SHP77 treated with DMSO at 0.1 percent for 48 hours (cell line): ENCODE results near the gene POFUT2.

Experiments
- DNase-seq: peaks from one replicate; lab custom pipeline; 2025; lab: John Stamatoyannopoulos, UW

Gene POFUT2

DNA sequence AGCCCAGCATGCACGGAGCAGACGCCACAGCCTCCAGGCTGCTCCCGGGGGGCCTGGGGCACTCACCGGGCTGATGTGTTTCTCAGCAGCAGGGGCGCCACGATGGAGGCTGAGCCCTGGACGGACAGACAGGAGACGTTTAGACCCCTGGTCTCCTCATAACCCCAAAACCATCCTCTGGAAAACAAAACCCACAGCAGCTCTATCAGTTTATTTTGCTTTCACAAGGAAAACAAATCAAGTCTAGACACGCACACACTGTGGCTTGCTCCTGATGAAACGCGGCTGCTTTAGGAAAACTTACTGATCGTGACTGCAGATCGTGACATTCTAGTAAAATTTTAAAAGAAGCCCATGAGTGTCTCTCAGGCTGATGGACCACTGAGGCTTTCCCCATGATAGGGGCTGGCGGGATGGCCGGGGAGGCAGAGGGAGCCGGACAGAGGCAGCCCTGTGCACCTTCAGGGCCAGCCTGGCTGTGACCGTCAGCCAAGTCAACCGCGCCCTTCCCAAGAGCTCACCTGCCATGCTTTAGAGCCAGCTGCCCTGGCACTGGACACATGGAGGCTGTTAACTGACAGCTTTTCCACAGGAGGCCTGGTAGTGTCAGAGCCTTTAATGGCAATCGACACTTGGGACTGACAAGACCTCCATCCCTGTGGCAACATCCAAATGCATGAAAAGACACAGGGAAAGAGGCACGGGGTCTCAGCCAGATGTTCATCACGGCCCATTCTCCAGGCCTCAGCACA, 5.2 kb downstream of the POFUT2 start:
- no peak for DNase-seq

DNA sequence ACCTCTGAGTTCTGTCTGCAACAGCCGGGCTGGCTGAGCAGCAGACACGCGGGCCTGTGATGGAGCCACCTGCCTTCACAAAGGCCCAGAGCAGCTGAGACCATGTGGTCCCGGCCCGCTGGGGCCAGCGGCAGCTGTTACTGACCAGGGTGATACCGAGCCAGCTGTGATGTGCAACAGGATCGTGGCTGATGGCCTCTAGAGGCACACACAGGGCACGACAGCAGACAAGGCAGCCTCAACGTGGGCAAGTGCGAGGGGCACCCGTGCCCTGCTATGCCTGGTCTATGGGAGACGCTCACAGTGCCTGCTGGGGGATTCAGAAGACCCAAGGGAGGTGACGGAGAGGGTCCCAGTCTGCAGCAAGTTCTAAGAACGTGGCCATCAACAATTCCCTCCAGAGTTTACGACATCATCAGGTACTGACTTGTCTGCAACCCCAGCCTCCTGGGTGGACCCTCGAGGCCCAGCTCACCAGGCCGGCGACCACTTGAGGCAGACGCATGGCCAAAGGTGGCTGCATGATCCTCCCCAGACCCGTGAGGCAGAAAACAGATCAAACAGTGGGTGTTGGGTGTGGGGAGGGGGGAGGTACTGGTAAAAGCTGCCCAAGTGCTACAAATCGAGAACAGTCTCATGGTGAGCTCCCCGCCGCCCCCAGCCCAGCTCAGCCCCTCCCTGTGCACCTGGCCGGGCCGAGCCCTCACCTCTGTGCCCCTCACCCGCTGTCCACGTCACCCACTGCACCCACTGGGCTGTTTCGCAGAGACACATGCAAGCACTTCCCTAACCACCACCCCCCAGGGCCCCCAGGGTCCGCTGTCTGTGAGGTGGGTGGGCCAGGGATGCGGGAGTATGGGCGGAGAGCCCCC, 6.0 kb downstream of the POFUT2 start:
- DNase-seq, result no peak

DNA sequence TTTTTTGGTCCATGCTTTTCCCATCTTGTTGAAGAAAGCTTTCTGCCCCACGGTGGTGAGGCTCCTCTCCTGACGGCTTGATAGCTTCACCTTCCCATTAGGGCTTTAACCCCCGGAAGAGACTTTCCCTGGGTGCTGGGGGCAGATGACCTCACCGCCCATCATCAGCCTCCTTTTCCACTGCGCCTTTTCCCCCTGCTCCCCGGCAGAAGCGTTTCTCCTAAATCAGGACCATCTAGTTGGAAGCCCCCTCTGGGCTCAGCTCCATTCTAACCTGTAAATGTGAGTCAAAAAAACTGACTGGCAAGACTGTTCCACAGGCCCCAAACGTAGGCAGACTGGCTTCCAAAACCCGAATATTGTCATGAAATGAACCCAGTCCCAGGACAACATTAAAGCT, 6.7 kb downstream of the POFUT2 start:
- no peak for DNase-seq

DNA sequence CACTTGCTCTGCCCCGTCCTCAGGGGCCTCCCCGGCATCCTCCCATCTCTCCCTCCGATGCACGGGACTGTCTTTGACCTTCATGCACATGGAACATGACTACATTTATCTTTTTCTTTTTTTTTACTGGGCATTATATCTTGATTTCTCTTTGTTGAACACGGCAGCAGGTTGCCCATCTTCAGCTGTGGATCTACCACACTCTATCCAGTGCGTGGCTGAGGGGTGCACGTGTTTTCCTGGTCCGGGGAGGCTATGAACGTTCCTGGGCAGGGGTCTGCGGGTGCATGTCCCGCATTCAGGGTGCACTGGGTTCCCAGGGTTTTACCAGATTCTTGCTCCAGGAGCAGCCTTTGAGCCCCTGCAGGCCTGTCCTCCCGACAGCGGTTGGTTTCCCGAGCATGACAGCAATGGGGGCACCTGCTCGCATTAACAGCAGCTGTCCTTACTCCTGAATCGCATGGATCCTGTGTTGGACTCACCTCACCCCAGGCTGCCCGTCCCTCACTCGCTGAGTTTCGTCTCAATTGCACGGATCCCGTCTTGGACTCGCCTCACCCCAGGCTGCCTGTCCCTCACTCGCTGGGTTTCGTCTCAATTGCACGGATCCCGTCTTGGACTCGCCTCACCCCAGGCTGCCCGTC, 7.4 kb downstream of the POFUT2 start:
- no peak for DNase-seq

DNA sequence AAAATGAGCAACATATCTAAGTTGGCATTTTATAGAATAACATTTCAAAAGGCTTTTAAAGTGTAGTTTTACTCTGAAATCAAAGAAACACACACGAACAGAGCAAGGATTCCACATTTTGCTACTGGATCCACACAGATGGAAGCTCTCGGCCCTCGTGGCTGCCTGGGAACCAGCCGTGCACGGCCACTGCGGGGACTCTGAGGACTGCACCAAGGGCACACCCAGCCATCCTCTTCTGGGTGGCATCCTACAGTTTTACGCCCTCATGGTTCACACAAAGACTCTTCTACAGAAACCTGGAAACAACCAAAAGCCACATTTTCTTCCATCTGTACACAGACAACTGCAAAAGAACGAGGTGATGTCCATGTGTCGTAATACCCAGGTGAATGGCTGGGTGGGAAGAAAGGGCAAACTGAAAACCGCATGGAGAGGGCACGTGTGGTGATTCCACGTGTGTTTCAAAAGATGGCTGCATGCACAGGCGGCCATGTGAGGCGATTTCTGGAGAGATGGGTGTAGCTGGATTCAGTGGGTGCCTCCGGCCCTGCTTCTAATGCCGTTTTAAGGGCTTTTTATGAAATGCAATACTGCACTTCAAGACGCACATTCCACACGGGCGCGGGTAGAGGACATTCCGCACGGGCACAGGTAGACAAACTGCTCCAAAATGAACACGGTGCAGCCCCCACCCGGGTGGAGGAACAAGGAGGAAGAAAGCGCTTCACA, 8.1 kb downstream of the POFUT2 start:
- DNase-seq, result no peak

DNA sequence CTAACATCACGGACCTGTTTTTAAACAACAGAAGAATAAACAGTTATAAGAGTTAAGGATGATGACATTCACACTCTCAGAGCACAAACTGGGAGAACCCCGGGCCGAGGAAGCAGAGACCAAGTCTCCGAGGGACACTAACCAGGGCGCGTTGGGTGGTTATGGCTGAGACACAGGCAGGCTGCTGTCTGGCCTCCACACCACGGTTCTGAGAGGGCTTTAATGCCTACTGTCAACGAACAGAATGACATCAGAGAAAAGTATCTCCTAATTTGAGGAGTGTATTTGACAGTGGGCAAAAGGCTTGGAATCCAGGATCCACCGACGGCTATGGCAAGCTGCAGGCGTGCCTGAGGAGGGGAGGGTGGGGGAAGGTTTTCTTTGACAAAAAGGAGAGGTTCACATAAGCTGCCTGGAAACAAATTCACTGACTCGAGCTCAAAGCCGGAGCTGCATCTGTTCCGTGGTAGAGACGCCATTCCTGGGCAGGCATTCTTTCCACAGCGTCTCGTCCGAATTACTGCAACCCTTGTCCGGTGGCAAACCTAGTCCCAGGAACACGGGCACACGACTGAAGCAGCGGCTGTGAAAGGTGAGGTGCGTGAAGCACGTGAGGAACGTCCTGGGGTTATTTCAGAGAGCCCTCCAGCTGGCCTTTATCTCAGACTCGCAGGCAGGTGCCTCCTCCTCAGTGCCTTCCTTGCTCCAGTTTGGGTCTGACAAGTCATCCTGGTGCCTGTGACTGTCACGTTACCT, 9.4 kb downstream of the POFUT2 start:
- no peak for DNase-seq

DNA sequence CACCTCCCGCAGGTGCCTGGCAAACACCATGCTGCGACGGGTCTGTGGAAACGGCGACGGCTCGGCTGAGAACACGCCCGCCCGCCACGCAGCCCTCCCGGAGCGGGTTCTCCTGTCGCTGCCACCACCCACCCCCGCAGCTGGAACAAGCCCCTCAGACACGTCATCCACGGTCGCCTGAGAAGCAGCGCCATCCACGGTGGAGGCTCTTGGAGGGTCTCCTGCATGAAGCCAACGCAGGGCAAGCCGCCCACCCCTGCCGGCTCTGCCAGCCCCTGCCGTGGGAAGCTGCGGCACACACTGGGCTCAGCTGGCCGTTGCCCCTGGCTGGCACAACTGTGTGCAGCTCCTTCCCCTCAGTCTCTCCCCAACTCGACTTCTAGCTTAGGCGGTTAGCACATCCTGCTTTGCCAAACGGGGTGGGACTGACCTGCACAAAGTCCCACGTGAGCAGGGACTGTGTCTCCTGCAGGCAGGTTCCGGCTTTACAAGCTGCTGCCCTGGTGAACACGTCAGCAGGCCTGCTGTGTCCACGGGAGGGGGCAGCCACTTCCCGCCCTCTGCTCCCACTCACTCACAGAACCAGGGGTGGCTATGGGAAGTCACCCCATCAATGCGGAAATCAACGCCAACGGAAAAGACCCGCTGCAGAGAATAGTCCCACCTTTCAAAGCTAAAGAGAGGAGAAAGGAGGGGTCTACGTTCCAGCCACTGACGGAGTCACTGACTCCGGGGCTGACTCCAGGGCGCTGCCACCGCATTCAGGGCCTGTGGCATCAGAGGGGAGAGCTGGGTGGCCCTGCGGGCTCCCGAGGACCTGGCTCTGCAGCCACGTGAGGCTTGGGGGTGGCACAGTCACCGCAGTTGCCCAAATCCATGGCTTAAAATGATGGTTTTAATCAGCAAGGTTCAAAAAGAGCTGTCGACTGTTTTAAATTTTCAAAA, 10.3 kb downstream of the POFUT2 start:
- no peak for DNase-seq

DNA sequence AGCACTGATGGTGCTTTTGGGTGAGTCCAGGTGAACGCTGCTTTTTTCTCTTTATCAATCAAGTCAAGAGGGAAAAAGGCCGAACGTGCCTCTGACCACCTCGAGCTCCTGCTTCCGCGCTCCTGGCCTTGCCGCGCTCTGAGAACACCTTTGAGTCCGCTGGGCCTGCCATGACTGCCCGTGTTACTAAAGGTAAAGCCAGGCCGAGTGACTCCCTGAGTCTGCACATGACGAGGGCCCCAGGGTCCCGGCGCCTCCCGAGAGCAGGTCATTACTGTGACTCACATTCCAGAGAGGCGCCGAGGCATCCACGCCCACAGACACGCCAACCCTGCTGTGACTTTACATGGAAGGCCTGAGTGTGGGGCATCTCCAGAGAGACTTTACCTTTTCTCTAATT, 11.1 kb downstream of the POFUT2 start:
- no peak for DNase-seq

DNA sequence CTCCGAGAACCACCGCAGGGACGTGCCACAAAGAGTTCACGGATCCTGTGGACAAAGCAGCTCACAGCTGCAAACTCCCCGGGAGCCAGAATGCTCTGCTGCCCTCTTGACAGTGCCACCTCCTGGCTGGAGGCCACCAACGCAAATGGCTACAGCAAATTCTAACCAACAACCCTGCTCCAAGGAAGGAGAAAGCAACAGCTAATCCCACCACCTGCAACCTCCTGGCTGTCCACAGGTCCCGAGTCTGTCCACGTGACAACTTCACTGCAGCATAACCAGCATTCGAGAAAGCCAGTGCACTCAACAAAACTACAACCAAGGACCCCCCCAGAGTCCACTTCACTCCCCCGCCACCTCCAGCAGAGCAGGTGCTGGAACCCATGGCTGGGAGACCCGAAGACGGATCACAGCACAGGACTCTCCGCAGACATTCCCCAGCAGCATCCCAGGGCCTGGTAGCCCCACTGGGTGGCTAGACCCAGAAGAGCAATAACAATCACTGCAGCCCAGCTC, 17.3 kb downstream of the POFUT2 start:
- no peak for DNase-seq

DNA sequence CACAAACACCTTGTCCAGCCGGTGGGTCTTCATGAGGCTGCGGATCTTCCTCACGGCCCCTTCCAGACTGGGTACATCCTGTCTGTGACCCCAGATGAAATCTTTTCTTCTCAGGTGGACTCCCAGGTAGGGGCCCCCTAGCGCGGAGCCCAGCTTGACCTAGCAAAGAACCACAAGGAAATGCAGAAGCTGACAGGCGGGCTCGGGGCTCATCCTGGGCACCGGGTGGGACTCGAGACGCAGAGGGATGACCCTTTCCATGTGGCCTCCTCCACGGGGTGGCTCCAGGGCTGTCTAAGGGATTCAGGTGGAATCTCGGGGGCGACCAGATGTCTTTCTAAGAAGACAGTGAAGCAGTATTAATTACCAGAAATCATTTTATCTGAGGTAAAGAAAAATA, 17.8 kb downstream of the POFUT2 start:
- no peak for DNase-seq

DNA sequence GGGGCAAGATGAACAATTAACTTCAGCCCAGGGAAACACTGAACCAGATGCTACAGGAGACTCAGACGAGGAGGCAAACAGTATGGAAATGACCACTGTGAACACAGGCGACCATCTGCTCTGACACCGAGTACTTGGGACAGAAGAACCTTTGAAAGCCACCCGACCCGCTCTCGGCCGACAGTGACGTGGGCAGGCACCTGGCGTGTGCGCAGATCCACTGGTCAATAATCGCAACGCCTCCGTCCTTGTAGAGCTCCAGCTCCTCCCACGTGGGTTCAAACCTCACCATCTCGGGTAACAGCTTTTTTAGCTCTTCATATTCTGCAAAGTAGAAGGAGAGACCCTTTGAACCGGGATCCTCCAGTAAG, 20.3 kb downstream of the POFUT2 start:
- no peak for DNase-seq

DNA sequence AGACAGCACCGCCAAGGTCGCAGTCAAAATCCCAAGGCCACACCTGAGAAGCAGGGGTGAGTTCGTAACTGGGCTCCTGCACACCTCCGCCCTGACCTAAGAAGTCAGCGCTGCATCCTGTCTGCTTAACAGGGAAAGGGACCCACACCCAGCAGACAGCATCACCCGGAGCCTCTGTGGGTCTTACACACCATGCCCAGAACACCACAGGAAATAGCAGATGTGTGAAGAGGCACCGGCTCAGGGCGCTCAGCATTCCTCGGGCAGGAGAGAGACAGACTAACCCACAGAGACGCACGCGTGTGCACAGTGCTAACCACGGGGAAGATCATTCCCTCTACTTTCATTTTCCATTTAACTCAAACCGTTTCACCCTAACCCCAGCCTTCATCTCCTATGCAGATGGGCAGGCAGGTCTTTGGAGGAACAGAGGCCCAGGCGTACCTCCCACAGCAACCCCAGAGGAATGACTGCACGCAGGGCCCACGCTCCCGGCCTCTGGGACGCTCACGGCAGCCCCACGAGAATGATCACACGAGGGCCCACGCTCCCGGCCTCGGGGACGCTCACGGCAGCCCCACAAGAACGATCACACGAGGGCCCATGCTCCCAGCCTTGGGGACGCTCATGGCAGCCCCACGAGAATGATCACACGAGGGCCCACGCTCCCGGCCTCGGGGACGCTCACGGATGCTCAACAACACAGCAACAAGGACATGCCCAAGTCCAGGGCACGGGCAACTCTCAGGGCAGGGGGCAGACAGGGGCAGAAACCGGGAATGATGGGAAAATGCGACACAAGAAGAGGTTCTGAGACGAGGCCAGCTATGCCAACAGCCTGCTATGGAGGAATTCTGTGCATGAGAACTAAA, 20.9 kb downstream of the POFUT2 start:
- no peak for DNase-seq

DNA sequence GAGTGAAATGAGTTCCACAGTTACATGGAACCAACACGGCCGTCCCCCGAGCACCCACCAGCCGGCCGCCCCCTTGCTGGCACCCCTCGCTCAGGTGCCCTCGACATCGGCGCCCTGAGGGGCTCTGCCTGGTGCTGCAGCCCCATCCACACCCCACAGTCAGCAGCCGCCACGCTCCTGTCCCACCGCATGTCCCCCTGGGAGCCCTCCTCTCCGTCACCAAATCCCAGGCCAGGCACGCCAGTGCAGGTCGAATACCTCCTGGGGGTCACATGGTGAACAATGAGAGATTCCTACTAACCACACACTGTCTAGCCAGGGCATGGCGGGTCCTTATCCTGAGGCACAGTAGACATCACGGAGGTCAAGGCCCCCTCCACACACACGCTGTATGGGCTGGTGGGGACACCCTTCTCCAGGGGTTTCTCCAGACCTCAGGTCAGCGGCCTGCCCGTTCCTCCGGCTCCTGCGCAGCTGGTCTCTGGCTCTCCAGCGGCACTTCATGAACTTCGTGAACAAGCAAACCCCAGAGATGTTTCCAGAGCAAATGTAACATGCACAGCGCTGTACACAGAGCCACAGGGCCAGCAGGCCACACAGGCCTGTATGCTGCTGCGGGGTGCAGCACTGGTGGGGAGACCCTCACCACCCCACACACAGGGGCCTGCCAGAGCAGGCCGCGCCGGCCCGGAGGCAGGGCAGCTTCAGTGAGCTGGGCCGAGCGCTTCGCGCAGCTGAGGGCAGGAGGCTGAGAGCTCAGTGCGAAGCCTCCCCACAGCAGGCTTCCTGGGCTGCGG, 21.8 kb downstream of the POFUT2 start:
- DNase-seq, result no peak

DNA sequence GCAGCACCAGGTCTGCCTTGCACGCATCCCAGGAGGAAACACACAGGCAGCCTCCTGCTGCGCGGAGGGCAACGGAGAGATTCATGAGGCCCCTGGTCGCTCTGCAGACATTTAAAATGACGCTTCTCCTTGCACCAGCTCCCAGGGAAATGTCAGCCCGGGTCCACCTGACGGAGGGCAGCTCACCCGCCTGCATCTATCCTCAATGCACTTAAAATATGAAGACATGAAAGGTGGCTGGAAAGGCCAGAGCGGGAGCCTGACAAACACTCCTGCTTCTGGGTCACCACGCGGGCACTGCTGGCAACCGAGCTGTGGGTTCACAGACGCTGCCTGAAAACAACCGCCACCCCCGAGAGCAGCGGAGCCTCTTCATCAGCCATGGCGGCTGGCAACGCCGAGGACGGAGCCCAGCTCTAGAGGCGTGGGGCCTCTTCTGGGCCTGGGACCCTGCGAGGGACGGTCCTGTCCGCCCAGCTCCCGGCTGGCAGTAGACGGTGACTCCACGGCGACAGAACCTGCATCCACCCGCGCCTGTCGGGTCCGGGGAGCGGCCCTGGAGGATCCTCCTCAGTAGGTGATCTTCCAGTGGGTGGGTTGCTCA, 22.7 kb downstream of the POFUT2 start:
- DNase-seq, result no peak

DNA sequence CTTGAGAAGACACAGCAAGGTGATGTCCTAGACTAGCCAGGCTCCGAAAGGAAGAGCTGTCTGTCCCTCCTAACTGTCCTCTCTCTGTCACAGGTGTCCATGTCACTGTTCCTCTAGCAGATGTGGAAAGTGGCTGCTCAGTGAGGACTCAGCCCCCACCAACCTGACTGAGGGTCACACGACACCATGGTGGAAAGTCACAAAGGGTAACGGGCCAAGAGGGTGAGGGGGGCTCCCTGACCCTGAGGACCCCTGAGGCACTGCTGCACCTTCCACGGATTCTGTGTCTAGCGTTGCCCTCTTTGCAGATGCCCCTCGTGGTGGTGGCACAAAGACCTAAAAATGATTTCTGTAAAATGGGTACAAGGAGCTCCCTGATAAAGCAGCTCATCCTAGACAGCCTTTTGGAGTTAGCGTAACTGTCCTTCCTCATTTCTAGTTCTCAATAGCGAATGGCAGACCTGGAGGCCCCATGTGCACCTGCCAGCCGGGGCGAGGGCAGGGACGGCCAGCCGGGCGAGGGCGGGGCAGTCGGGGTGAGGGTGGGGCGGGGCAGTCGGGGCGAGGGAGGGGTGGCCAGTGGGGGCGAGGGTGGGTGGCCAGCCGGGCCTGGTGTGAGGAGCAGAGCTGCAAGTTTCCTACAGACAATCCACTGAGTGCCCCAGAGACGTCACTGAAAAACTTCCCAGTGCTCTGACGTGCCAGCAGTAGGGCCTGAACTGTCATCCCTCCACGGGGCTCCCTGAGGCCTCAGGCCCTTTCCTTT, 23.4 kb downstream of the POFUT2 start:
- DNase-seq, result no peak

DNA sequence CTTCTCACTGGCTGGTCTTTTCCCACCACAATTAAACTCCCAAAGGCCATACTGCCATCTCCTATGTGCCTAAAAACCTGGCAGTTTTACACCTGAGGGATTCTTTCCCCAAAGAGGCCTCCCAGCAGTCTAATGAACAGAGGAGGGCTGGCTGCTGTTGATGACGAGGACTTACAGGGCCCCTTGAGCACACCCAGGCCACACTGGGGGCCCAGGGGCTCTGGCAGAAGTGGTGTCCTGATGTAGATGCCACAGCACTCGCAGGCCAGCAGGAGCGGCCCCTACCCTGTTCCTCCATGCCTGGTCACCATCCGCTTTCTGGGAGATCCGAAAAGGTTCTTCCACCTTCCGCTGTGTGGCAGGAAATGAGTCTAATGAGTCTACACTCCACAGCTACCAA, 24.2 kb downstream of the POFUT2 start:
- DNase-seq, result no peak

DNA sequence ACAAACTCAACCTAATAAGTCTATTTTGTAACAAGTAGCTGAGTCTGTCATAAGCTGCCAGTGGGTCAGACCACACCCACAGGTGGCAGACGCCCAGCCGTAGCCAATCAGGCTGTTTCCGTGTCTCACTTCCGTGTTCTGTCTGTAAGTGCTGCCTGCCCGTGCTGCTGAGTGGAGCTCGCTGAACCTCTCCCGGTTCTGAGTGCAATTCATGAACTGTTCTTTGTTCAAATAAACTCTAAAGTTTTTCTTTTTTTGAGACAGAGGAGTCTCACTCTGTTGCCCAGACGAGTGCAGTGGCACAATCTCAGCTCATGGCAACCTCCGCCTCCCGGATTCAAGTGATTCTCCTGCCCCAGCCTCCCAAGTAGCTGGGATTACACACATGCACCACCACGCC, 25.1 kb downstream of the POFUT2 start:
- DNase-seq, result no peak
